ENCODE results near the gene RPUSD1. TPM values are rescaled to one million over a fixed set of nuclear protein-coding genes. Genes with fewer than 3 reads are reported as not detected.

Gene RPUSD1
- total RNA-seq, 1 experiment from 2014 or later = 48.6 TPM

DNA sequence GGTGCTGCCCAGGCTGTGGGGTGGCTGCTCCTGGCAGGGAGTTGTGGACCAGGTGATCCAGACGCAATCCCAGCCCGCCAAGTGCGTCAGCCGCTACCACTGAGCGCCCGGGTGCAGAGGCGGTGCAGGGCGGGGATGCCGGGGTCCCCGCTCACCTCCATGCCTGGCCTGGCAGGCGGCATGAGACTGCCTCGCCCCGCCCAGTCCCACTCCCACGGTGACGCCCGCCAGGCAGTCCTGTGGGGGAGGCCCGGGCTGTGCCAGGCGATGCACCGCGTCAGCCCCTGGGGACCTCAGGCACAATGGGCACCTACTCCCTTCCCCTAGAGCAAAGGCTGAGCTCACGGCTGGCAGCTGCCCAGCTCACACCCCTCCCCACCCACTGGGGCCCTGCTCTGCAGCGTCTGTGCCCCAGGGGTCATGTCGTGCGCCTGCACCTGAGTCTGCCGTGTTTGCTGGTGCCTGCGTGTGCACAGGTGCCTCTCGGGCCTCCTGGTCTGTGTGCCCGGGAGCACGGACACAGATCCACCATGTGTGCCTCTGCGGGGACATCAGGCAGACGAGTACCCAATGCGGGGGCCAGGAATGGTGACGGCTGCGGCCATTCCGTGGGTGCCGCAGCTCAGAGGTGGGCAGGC is 5.3 kb downstream of the RPUSD1 start:
- no peak for DNase-seq
- Histone ChIP-seq H4K5ac (ENCODE audit: insufficient read length, low read depth, low read length) (no peak overlapping the region), H4K8ac (replicated peaks; ENCODE audit: insufficient read length, low read depth, low read length) (no peak overlapping the region), H3K79me1 (ENCODE audit: insufficient read depth, low read depth, low read length, poor library complexity, severe bottlenecking) (no peaks in the 10 kb centered on the region), H3K9me3 (ENCODE audit: control insufficient read depth, low read depth, low read length) (no peaks in the 10 kb centered on the region), H3K56ac (ENCODE audit: insufficient read length, low read depth, low read length) (no peak overlapping the region), H2BK20ac (ENCODE audit: low read depth, low read length, poor library complexity, severe bottlenecking) (no peak overlapping the region), H3K9ac (ENCODE audit: extremely low read depth, insufficient read length, low read length) (no peak overlapping the region), H3K14ac (ENCODE audit: insufficient read depth, low read length) (no peak overlapping the region; the same call in 1 of the 2 replicates), H4K20me1 (ENCODE audit: control insufficient read depth, insufficient read depth, insufficient read length) (peaks cover 3% of the 10 kb centered on the region), H3K4me1 (ENCODE audit: insufficient read depth, low read length) (no peaks in the 10 kb centered on the region), H2BK5ac (ENCODE audit: insufficient read length, low read length) (no peak overlapping the region), H2BK12ac (ENCODE audit: insufficient read length, low read depth, low read length) (no peak overlapping the region), H2AFZ (ENCODE audit: low read length) (no peak overlapping the region), H4K91ac (ENCODE audit: insufficient read length, low read depth, low read length) (no peak overlapping the region), H2BK15ac (ENCODE audit: low read depth, low read length) (no peak overlapping the region), H3K27ac (ENCODE audit: insufficient read length, low read depth, low read length) (no peak overlapping the region), H3K79me2 (ENCODE audit: insufficient read depth, low read length) (no peaks in the 10 kb centered on the region), H2BK120ac (ENCODE audit: low read depth, low read length, poor library complexity, severe bottlenecking) (no peak overlapping the region), H3K23me2 (ENCODE audit: insufficient read length, low read depth, low read length, poor library complexity, severe bottlenecking) (peaks cover 4% of the 10 kb centered on the region), H3K23ac (ENCODE audit: insufficient read length, low read depth, low read length) (no peak overlapping the region), H3K4ac (ENCODE audit: low read depth, low read length) (no peak overlapping the region), H3T11ph (ENCODE audit: low read length) (no peak overlapping the region), H3K27me3 (ENCODE audit: insufficient read depth, low read length) (no peaks in the 10 kb centered on the region; the same call in 1 of the 2 replicates), H3K18ac (ENCODE audit: insufficient read length, low read depth, low read length) (no peak overlapping the region), H3K4me2 (ENCODE audit: insufficient read depth, insufficient read length, low read length) (no peak overlapping the region), H2AK5ac (ENCODE audit: insufficient read length, low read length) (no peak overlapping the region)
- Mint-ChIP-seq H3K27ac (no peak overlapping the region), H3K4me3 (no peak overlapping the region), H3K4me1 (peaks cover 0 to 2% of the 10 kb centered on the region in 2 experiments; a peak in 1 of 4 replicates), H3K9me3 (no peaks in the 10 kb centered on the region), H3K36me3 (ENCODE audit: insufficient read depth in 1 of 3, low read depth in 3 of 3) (peaks cover 0 to 8% (median 5%) of the 10 kb centered on the region in 3 experiments; a peak in 5 of 7 replicates), H3K27me3 (ENCODE audit: low read depth) (peaks cover 18% of the 10 kb centered on the region)
- WGBS (ENCODE audit: extremely low coverage, insufficient read length, low lambda C conversion rate) = no CpG with 5 or more reads among the region's 36 CpGs
- TF ChIP-seq, protein P1, sequence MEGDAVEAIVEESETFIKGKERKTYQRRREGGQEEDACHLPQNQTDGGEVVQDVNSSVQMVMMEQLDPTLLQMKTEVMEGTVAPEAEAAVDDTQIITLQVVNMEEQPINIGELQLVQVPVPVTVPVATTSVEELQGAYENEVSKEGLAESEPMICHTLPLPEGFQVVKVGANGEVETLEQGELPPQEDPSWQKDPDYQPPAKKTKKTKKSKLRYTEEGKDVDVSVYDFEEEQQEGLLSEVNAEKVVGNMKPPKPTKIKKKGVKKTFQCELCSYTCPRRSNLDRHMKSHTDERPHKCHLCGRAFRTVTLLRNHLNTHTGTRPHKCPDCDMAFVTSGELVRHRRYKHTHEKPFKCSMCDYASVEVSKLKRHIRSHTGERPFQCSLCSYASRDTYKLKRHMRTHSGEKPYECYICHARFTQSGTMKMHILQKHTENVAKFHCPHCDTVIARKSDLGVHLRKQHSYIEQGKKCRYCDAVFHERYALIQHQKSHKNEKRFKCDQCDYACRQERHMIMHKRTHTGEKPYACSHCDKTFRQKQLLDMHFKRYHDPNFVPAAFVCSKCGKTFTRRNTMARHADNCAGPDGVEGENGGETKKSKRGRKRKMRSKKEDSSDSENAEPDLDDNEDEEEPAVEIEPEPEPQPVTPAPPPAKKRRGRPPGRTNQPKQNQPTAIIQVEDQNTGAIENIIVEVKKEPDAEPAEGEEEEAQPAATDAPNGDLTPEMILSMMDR (conservative IDR thresholded peaks at IDR 0.05) = no peak

All from H9 (cell line).